Measurements from ENCODE around the gene MYCN. TPM values are rescaled to one million over a fixed set of nuclear protein-coding genes. Genes with fewer than 3 reads are reported as not detected.

The MYCN gene
- total RNA-seq, 4 donors from 2014 or later, result 0.57 to 3.8 (median 1.6) TPM

- 92% methylated on average over 5 of the region's 5 CpGs for WGBS
- DNase-seq (ENCODE audit: low spot score in 2 of 2), result no peak
Measured at GRCh38 chr2:15963977-15964670, 23.8 kb downstream of the MYCN start.

GRCh38 chr2:15964936-15965563 lies 24.7 kb downstream of the MYCN start:
- Histone ChIP-seq H3K27ac (no peak overlapping the region), H3K36me3 (no peaks in the 10 kb centered on the region), H3K4me3 (no peak overlapping the region), H3K27me3 (no peaks in the 10 kb centered on the region), H3K4me1 (no peaks in the 10 kb centered on the region), H3K9me3 (no peaks in the 10 kb centered on the region)
- WGBS, result 66% methylated on average over 7 of the region's 7 CpGs
- DNase-seq (ENCODE audit: low spot score in 2 of 2), result no peak
- TF ChIP-seq EP300 (IDR thresholded peaks at IDR 0.05), result no peak
- no peak for TF ChIP-seq CTCF (IDR thresholded peaks at IDR 0.05)
- TF ChIP-seq POLR2A (IDR thresholded peaks at IDR 0.05), result no peak
- TF ChIP-seq POLR2AphosphoS5 (IDR thresholded peaks at IDR 0.05), result no peak

More at GRCh38 chr2:15963977-15964670, 23.8 kb downstream of the MYCN start:
- Histone ChIP-seq H3K27me3 (no peaks in the 10 kb centered on the region), H3K4me3 (no peak overlapping the region), H3K27ac (no peak overlapping the region), H3K9me3 (no peaks in the 10 kb centered on the region), H3K36me3 (no peaks in the 10 kb centered on the region), H3K4me1 (no peaks in the 10 kb centered on the region)
- TF ChIP-seq POLR2AphosphoS5 (IDR thresholded peaks at IDR 0.05) (no peak), POLR2A (IDR thresholded peaks at IDR 0.05) (no peak), EP300 (IDR thresholded peaks at IDR 0.05) (no peak), CTCF (IDR thresholded peaks at IDR 0.05) (no peak)

- Histone ChIP-seq H3K36me3 (no peaks in the 10 kb centered on the region), H3K4me3 (no peak overlapping the region), H3K4me1 (no peaks in the 10 kb centered on the region), H3K9me3 (no peaks in the 10 kb centered on the region), H3K27ac (no peak overlapping the region), H3K27me3 (no peaks in the 10 kb centered on the region)
- WGBS, result 84% methylated on average over 14 of the region's 14 CpGs
- no peak for DNase-seq (ENCODE audit: low spot score in 2 of 2)
- TF ChIP-seq CTCF (IDR thresholded peaks at IDR 0.05) (no peak), POLR2AphosphoS5 (IDR thresholded peaks at IDR 0.05) (no peak), POLR2A (IDR thresholded peaks at IDR 0.05) (no peak), EP300 (IDR thresholded peaks at IDR 0.05) (no peak)
Measured at GRCh38 chr2:15965564-15966019, 25.2 kb downstream of the MYCN start.

GRCh38 chr2:15967415-15968279 lies 27.3 kb downstream of the MYCN start:
- 92% methylated on average over 10 of the region's 10 CpGs for WGBS
- Histone ChIP-seq H3K4me3 (no peak overlapping the region), H3K27me3 (no peaks in the 10 kb centered on the region), H3K4me1 (no peaks in the 10 kb centered on the region), H3K9me3 (no peaks in the 10 kb centered on the region), H3K36me3 (no peaks in the 10 kb centered on the region), H3K27ac (no peak overlapping the region)
- TF ChIP-seq POLR2AphosphoS5 (IDR thresholded peaks at IDR 0.05) (no peak), POLR2A (IDR thresholded peaks at IDR 0.05) (no peak), EP300 (IDR thresholded peaks at IDR 0.05) (no peak), CTCF (IDR thresholded peaks at IDR 0.05) (no peak)
- DNase-seq (ENCODE audit: low spot score in 2 of 2), result no peak
